SK-MEL-5 (cell line): ENCODE data around the gene ZNRF3. TPM values are rescaled to one million over a fixed set of nuclear protein-coding genes. Genes with fewer than 3 reads are reported as not detected.
"Not testable (repeated sequence)": the region's sequence is repeated elsewhere in the genome, so short reads cannot be mapped to it uniquely, and the experiment has no call there.

Experiments used
- DNase-seq: peaks from one replicate; pipeline ENCODE4 v3.0.0-alpha.2; 2016; ENCODE audit warnings: low read depth, low spot score
- in situ Hi-C: cut with HindIII; loops from 2 replicates; pipeline ENCODE4 v1.10.0; 2016; ENCODE audit warnings: low sequenced_read_pairs, high pct_unique_total_duplicates, low pct_unique_long_range_greater_than_20kb
- total RNA-seq: library from RNA; depleted of rRNA; stranded (reverse); fragments of >200 nt; shearing (Covaris generic); gene quantifications from 2 replicates; pipeline ENCODE4 v1.2.3, GENCODE V29; 2014

Gene ZNRF3
- total RNA-seq, 1 experiment from 2014 or later: 4.3 TPM

GRCh38 chr22:28874811-28875320, 8.5 kb upstream of the ZNRF3 start:
- DNase-seq: no peak
- in situ Hi-C loops: no loop called here

GRCh38 chr22:28882545-28882877, 861 bp upstream of the ZNRF3 start:
- in situ Hi-C loops: no loop called here
- DNase-seq: no peak

GRCh38 chr22:28883657-28883916, 215 bp downstream of the ZNRF3 start:
- in situ Hi-C loops: no loop called here
- DNase-seq: no peak

- no peak for DNase-seq
- in situ Hi-C loops: no loop called here
Observed at GRCh38 chr22:28883917-28884746, 760 bp downstream of the ZNRF3 start.

GRCh38 chr22:28884747-28885350, 1.5 kb downstream of the ZNRF3 start:
- in situ Hi-C loops: no loop called here
- no peak for DNase-seq

- in situ Hi-C loops: no loop called here
- DNase-seq: no peak
Observed at GRCh38 chr22:28885939-28886338, 2.6 kb downstream of the ZNRF3 start.

- in situ Hi-C loops, DNase-seq: not testable (repeated sequence)
Observed at GRCh38 chr22:28886679-28887078, 3.3 kb downstream of the ZNRF3 start.

GRCh38 chr22:28887725-28888459, 4.5 kb downstream of the ZNRF3 start:
- in situ Hi-C loops: no loop called here
- DNase-seq: no peak

GRCh38 chr22:28889478-28890024, 6.2 kb downstream of the ZNRF3 start:
- in situ Hi-C loops: no loop called here
- no peak for DNase-seq

GRCh38 chr22:28891156-28891733, 7.9 kb downstream of the ZNRF3 start:
- no peak for DNase-seq
- in situ Hi-C loops: no loop called here

- in situ Hi-C loops: no loop called here
Observed at GRCh38 chr22:28892175-28892731, 8.9 kb downstream of the ZNRF3 start.

GRCh38 chr22:28893810-28894209, 10.4 kb downstream of the ZNRF3 start:
- no peak for DNase-seq
- in situ Hi-C loops: no loop called here

More at GRCh38 chr22:28892175-28892731, 8.9 kb downstream of the ZNRF3 start:
- DNase-seq: no peak

- DNase-seq: no peak
- in situ Hi-C loops: no loop called here
Observed at GRCh38 chr22:28894334-28894733, 11.0 kb downstream of the ZNRF3 start.

- in situ Hi-C loops: no loop called here
- DNase-seq: no peak
Observed at GRCh38 chr22:28894807-28895206, 11.4 kb downstream of the ZNRF3 start.

GRCh38 chr22:28896611-28897010, 13.2 kb downstream of the ZNRF3 start:
- DNase-seq: no peak
- in situ Hi-C loops: no loop called here

GRCh38 chr22:28898233-28898629, 14.9 kb downstream of the ZNRF3 start:
- in situ Hi-C loops: no loop called here
- DNase-seq: no peak

GRCh38 chr22:28899199-28899853, 16.0 kb downstream of the ZNRF3 start:
- no peak for DNase-seq
- in situ Hi-C loops: no loop called here
